DMS53 (cell line): Measurements from ENCODE around the gene DLG2.
A peak's percentile ranks its signal among the peaks of the same experiment; 100 is the strongest.

ENCODE experiments used
- DNase-seq: peaks from one replicate; lab custom pipeline; 2025; lab: John Stamatoyannopoulos, UW

The DLG2 gene

GRCh38 chr11:83715927-83716535, 1911.1 kb downstream of the DLG2 start:
- no peak for DNase-seq

GRCh38 chr11:83713708-83714107, 1913.4 kb downstream of the DLG2 start:
- DNase-seq = no peak

DNA sequence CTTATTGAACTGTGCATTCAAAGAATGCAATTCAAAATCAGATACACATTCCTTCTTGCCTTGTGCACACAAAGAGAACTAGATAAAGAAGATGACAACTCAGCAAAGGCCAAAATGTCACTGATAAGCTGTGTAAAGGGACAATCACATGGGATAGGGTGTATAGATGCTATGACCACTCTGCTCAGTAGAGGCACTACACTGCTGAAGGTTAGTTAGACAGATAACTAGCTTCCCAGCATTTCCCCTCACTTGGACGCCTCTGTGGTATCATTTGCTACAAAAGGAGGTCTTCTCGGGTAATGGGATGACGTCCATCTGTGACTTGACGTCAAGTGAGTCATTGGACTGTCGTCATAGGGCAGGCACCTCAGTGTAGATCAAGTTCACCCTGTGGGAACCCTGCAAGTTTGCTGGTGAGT, 1916.0 kb downstream of the DLG2 start:
- DNase-seq = no peak

DNA sequence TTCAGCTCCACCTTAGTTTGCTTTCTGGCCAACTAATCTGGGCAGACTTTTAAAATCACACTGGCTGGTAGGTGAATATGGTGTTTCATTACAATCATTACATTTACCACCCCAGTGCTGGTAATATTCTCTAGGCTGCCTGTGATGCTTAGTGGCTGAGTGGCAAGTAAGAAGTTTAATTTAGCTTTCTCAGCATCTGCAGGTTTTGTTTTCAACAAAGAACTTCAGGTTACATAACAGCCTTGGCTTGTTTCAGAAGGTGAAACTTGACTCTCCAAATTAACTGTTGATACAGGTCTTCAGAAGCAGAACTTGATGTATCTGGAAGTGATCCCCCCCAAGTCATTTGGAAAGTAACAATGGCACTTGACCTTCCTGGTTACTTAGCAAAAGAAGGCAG, 1917.7 kb downstream of the DLG2 start:
- DNase-seq = no peak

DNA sequence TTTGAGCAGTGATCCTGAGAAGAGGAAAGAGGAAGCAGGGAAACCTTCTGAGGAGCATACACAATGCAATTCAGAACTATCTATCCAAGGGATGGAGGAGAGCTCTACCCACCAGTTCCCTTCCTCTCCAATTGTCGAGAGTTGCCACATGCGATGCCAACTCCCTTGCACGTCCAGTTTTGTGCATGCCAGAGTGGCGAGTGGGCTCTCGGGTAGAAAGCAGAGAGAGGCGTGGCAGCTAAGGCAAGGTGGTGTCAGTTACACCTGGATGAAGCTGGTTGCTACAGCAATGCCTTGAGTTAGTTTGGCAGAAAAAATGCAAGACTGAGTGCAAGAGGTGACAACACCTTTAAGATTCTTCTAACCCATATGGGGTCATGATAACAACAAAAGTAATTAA, 1920.6 kb downstream of the DLG2 start:
- DNase-seq = peak; percentile 27

GRCh38 chr11:83702796-83703195, 1924.3 kb downstream of the DLG2 start:
- DNase-seq = no peak

GRCh38 chr11:83697518-83697917, 1929.6 kb downstream of the DLG2 start:
- DNase-seq = no peak

DNA sequence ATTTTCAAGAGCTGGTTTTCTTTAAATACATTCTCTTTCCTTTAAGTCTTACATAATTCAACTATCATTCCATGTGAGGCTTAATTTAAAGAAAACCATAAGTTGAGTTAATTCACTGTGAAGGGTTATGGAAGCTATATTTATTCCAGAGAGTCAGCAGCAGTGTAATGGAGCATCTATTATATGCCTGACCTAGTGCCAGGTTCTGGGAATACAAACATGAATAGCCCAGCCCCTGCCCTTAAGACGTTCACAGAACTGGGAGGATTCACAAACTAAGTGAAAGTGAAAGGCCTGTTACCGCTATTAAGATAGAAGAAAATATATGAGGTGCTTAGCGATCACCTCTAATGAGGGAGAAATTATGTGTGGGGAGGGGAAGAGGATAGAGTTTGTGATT, 1932.1 kb downstream of the DLG2 start:
- no peak for DNase-seq

DNA sequence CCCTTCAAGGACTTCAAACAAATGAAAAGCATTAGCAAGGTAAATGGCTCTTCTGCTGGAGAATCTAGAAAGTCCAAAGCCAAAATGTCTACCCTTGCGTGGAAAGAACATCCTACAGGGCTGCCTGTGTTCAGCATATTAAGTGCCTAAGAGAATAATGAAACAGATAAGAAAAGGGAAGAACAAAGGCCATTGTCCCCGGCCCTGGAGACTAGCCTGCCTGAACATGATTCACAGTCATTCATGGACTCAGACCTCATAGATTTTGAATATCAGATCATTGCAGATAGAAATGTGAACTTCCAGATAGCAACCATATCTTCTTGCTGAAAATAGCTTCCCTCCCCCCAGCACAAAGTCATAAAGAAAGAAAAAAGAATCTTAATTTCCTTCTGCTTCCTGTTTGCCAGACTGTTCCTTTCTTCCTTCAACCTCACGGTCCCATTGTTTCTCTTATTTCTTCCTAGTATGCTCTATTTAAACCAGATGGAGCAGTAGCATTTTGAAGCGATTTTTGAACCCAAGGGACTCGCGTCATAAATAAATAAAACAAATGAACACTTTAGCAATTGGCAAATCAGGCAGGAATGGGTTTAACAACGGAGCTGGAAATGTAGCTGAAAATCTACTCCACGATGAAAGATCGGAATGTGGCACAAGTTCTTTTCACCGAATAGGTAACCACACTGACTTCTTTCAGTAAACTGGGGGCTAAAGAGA, 1932.8 kb downstream of the DLG2 start:
- no peak for DNase-seq

GRCh38 chr11:83693306-83693992, 1933.7 kb downstream of the DLG2 start:
- peak; percentile 87 for DNase-seq

DNA sequence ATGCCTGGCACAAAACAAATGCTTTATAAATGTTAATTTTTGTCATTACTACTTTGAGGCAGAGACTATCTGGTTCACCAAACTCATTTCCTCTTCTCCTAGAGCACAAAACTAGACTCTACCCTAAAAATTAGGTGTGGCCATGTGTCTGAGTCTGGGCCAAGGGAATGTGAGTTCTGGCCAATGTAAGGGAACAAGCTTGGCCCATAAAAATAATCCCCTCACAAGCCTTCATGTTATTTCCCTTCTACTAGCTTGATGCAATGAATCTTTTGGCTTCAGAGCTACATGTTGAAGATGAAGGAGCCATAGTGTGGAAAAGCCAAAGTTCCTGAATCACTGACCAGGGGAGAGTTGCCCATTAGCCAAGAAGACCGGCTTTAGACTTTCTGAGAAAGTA, 1934.5 kb downstream of the DLG2 start:
- no peak for DNase-seq

DNA sequence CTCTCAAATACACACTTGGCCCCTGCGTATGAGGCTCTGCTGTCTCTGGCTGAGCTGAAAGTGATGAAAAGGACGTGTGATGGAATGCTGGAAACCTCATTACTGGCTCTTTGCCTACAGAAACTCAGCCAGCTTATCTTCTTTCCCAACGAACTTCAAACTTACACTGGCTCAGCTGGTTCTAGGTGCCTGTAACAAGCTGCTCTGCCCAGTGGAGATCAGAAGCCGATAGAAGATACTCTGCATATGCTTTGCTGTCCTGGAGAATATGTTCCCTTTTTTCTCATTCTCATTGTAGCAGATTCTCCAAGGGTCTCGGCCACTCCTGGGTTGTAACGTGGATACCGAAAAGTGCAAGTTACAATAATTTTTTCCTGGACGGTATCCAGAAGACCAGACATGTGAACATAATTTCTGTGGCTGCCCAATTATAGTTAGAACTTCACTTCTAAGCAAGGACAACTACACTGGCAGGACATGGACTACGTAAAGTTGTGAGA, 1935.6 kb downstream of the DLG2 start:
- DNase-seq = no peak

DNA sequence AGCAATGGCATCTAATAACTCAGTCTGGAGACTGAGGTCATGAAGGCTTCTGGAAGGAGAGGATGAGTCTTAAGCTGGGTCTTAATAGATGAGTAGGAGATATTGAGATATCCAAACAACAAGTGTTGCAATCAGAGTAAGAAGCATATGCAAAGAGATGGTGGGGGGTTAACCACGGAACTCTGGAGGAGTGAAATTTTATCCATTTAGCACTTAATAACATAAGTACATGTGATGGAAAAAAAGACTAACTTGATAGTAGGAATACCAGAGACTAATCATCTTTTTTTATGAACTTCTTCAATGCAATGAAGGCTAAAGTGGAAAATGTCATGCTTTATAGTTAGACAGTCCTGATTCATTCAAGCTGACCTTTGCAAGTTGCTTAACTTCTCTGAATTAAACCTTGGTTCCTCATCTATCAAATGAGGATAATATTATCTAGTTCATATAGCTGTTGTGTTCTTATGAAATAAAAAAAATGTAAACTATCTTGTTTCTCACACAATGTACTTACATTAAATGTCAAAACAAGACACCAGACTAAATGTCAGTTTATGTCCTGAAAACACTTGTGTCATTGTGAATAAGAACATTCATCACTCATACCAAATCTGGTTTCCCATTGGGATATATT, 1937.9 kb downstream of the DLG2 start:
- no peak for DNase-seq

- peak; percentile 99 for DNase-seq
Measured at GRCh38 chr11:83687787-83688186, 1939.4 kb downstream of the DLG2 start.

DNA sequence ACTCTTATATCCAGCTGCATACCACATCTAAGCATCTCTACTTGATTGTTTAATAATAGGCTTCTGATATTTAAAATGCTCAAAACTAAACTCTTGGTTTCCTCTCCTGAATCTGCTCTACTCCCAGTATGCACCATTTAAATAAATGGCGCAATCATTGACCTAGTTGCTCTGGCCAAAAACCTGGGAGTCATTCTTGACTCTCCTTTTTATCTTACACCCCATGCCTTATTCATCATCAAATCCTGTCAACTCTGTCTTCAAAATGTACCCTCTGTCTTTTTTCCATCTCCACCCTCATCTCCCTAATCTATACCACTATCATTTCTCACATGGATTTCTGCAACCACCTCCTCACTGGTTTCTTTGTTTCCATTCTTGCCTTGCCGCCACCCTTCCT, 1941.4 kb downstream of the DLG2 start:
- no peak for DNase-seq

- no peak for DNase-seq
Measured at GRCh38 chr11:83684071-83684470, 1943.1 kb downstream of the DLG2 start.

- DNase-seq = peak; percentile 66
Measured at GRCh38 chr11:83682611-83682973, 1944.6 kb downstream of the DLG2 start.

- no peak for DNase-seq
Measured at GRCh38 chr11:83681906-83682610, 1945.1 kb downstream of the DLG2 start.

GRCh38 chr11:83681031-83681781, 1945.9 kb downstream of the DLG2 start:
- DNase-seq = peak; percentile 81

GRCh38 chr11:83680321-83680720, 1946.8 kb downstream of the DLG2 start:
- DNase-seq = no peak

- DNase-seq = no peak
Measured at GRCh38 chr11:83678831-83679584, 1948.1 kb downstream of the DLG2 start.
